Fibroblast of villous mesenchyme (primary cell): ENCODE results near the gene KIF26A. TPM values are rescaled to one million over a fixed set of nuclear protein-coding genes. Genes with fewer than 3 reads are reported as not detected.

Experiments
- DNase-seq: peaks from one replicate; pipeline ENCODE4 v3.0.0-alpha.2; 2010; ENCODE audit warnings: low read depth
- H3K4me3 ChIP-seq: 2 replicates; pipeline ENCODE4 v1.5.1; 2011; ENCODE audit warnings: low read depth, mild to moderate bottlenecking, low read length
- CTCF ChIP-seq: IDR thresholded peaks from 2 replicates; pipeline ENCODE4 v1.5.1; 2012; ENCODE audit warnings: low read depth, mild to moderate bottlenecking, low read length; ENCODE audit not compliant: insufficient read depth
- total RNA-seq: library from RNA; depleted of rRNA; stranded (reverse); fragments of >200 nt; gene quantifications from 2 replicates; pipeline ENCODE4 v1.2.3, GENCODE V29; 2012

KIF26A gene
- total RNA-seq, 1 donor: under 0.01 TPM

- no peak for DNase-seq
Observed at GRCh38 chr14:104171895-104172294, 33.5 kb downstream of the KIF26A start.

GRCh38 chr14:104172349-104172748 lies 34.0 kb downstream of the KIF26A start:
- no peak overlapping the region for H3K4me3 ChIP-seq
- TF ChIP-seq CTCF: no peak
- no peak for DNase-seq

More at GRCh38 chr14:104171895-104172294, 33.5 kb downstream of the KIF26A start:
- TF ChIP-seq CTCF: no peak
- no peak overlapping the region for H3K4me3 ChIP-seq

GRCh38 chr14:104172880-104173279 lies 34.5 kb downstream of the KIF26A start:
- no peak for TF ChIP-seq CTCF
- no peak overlapping the region for H3K4me3 ChIP-seq
- DNase-seq: no peak

- H3K4me3 ChIP-seq: no peak overlapping the region
- no peak for TF ChIP-seq CTCF
Observed at GRCh38 chr14:104174051-104174450, 35.7 kb downstream of the KIF26A start.

GRCh38 chr14:104175041-104175440 lies 36.7 kb downstream of the KIF26A start:
- no peak for TF ChIP-seq CTCF
- no peak overlapping the region for H3K4me3 ChIP-seq
- no peak for DNase-seq

More at GRCh38 chr14:104174051-104174450, 35.7 kb downstream of the KIF26A start:
- DNase-seq: no peak

GRCh38 chr14:104175811-104176210 lies 37.4 kb downstream of the KIF26A start:
- no peak for DNase-seq
- no peak overlapping the region for H3K4me3 ChIP-seq
- TF ChIP-seq CTCF: no peak

- no peak for TF ChIP-seq CTCF
- no peak overlapping the region for H3K4me3 ChIP-seq
- DNase-seq: no peak
Observed at GRCh38 chr14:104176611-104177010, 38.2 kb downstream of the KIF26A start.
